Activated T-cell treated with anti-CD3 and anti-CD28 coated beads, Interleukin-2, amount 50 U/mL, for 24 hours (primary cell): ENCODE data around the gene TMEM208.

Experiments used
- DNase-seq: peaks from one replicate; pipeline ENCODE4 v3.0.0-alpha.2; 2020
- H3K27ac Mint-ChIP-seq: 2 replicates; pipeline ENCODE4 v1.8.0; 2020; ENCODE audit warnings: mild to moderate bottlenecking, mixed read lengths
- H3K27me3 Mint-ChIP-seq: 2 replicates; pipeline ENCODE4 v1.8.0; 2020; ENCODE audit warnings: mixed read lengths
- H3K36me3 Mint-ChIP-seq: 2 replicates; pipeline ENCODE4 v1.8.0; 2020; ENCODE audit warnings: low read depth, mixed read lengths
- H3K4me1 Mint-ChIP-seq: 2 replicates; pipeline ENCODE4 v1.8.0; 2020; ENCODE audit warnings: low read depth, mixed read lengths
- H3K4me3 Mint-ChIP-seq: 2 replicates; pipeline ENCODE4 v1.8.0; 2020; ENCODE audit warnings: mild to moderate bottlenecking, moderate library complexity, mixed read lengths
- H3K9me3 Mint-ChIP-seq: 2 replicates; pipeline ENCODE4 v1.8.0; 2020; ENCODE audit warnings: mixed read lengths

The TMEM208 gene

GRCh38 chr16:67210069-67210937 lies 16.6 kb upstream of the TMEM208 start:
- DNase-seq, result no peak
- peaks cover 13% of the 10 kb centered on the region for H3K36me3 Mint-ChIP-seq
- H3K4me3 Mint-ChIP-seq, result no peak overlapping the region
- peak overlapping the region; percentile 35 for H3K27ac Mint-ChIP-seq
- H3K9me3 Mint-ChIP-seq, result no peaks in the 10 kb centered on the region
- H3K4me1 Mint-ChIP-seq, result no peaks in the 10 kb centered on the region
- H3K27me3 Mint-ChIP-seq, result no peaks in the 10 kb centered on the region

GRCh38 chr16:67211674-67212073 lies 15.3 kb upstream of the TMEM208 start:
- DNase-seq, result no peak
- Mint-ChIP-seq H3K27ac (no peak overlapping the region), H3K4me3 (no peak overlapping the region), H3K36me3 (peaks cover 3% of the 10 kb centered on the region), H3K27me3 (no peaks in the 10 kb centered on the region), H3K4me1 (no peaks in the 10 kb centered on the region), H3K9me3 (no peaks in the 10 kb centered on the region)

GRCh38 chr16:67212766-67213165 lies 14.2 kb upstream of the TMEM208 start:
- Mint-ChIP-seq H3K4me1 (no peaks in the 10 kb centered on the region), H3K9me3 (no peaks in the 10 kb centered on the region), H3K36me3 (peaks cover 2% of the 10 kb centered on the region), H3K4me3 (no peak overlapping the region), H3K27me3 (no peaks in the 10 kb centered on the region), H3K27ac (no peak overlapping the region)
- DNase-seq, result no peak

- H3K4me1 Mint-ChIP-seq, result no peaks in the 10 kb centered on the region
- H3K36me3 Mint-ChIP-seq, result peaks cover 2% of the 10 kb centered on the region
- no peaks in the 10 kb centered on the region for H3K9me3 Mint-ChIP-seq
- DNase-seq, result no peak
- H3K27me3 Mint-ChIP-seq, result no peaks in the 10 kb centered on the region
- no peak overlapping the region for H3K27ac Mint-ChIP-seq
- H3K4me3 Mint-ChIP-seq, result no peak overlapping the region
These were observed 13.5 kb upstream of the TMEM208 start for GRCh38 chr16:67213197-67214019.

GRCh38 chr16:67215706-67216105 lies 11.2 kb upstream of the TMEM208 start:
- no peak for DNase-seq
- H3K4me1 Mint-ChIP-seq, result no peaks in the 10 kb centered on the region
- no peak overlapping the region for H3K27ac Mint-ChIP-seq
- no peaks in the 10 kb centered on the region for H3K9me3 Mint-ChIP-seq
- no peak overlapping the region for H3K4me3 Mint-ChIP-seq
- H3K36me3 Mint-ChIP-seq, result peaks cover 2% of the 10 kb centered on the region
- no peaks in the 10 kb centered on the region for H3K27me3 Mint-ChIP-seq

GRCh38 chr16:67216612-67217490 lies 10.1 kb upstream of the TMEM208 start:
- no peak overlapping the region for H3K4me3 Mint-ChIP-seq
- no peaks in the 10 kb centered on the region for H3K4me1 Mint-ChIP-seq
- H3K9me3 Mint-ChIP-seq, result no peaks in the 10 kb centered on the region
- H3K27me3 Mint-ChIP-seq, result no peaks in the 10 kb centered on the region
- H3K36me3 Mint-ChIP-seq, result peaks cover 2% of the 10 kb centered on the region
- no peak for DNase-seq
- no peak overlapping the region for H3K27ac Mint-ChIP-seq

GRCh38 chr16:67223992-67224391 lies 2.9 kb upstream of the TMEM208 start:
- Mint-ChIP-seq H3K36me3 (peaks cover 24% of the 10 kb centered on the region), H3K27ac (peak overlapping the region; percentile 35), H3K9me3 (no peaks in the 10 kb centered on the region), H3K4me1 (peaks cover 52% of the 10 kb centered on the region), H3K4me3 (no peak overlapping the region), H3K27me3 (no peaks in the 10 kb centered on the region)
- DNase-seq, result no peak

- Mint-ChIP-seq H3K27ac (peak overlapping the region; percentile 99), H3K4me1 (peaks cover 55% of the 10 kb centered on the region), H3K27me3 (no peaks in the 10 kb centered on the region), H3K4me3 (peak overlapping the region; percentile 98), H3K36me3 (peaks cover 48% of the 10 kb centered on the region), H3K9me3 (no peaks in the 10 kb centered on the region)
- DNase-seq, result no peak
These were observed 581 bp upstream of the TMEM208 start for GRCh38 chr16:67226295-67226803.

- DNase-seq, result no peak
- H3K27ac Mint-ChIP-seq, result peak overlapping the region; percentile 99
- peaks cover 60% of the 10 kb centered on the region for H3K36me3 Mint-ChIP-seq
- no peaks in the 10 kb centered on the region for H3K9me3 Mint-ChIP-seq
- H3K4me1 Mint-ChIP-seq, result peaks cover 55% of the 10 kb centered on the region
- H3K4me3 Mint-ChIP-seq, result peak overlapping the region; percentile 98
- H3K27me3 Mint-ChIP-seq, result no peaks in the 10 kb centered on the region
These were observed 614 bp downstream of the TMEM208 start for GRCh38 chr16:67227567-67227921.

- Mint-ChIP-seq H3K4me3 (peak overlapping the region; percentile 98), H3K27me3 (no peaks in the 10 kb centered on the region)
- DNase-seq, result no peak
These were observed 1.3 kb downstream of the TMEM208 start for GRCh38 chr16:67228034-67228785.

GRCh38 chr16:67228905-67229304 lies 2.0 kb downstream of the TMEM208 start:
- H3K9me3 Mint-ChIP-seq, result no peaks in the 10 kb centered on the region
- H3K27me3 Mint-ChIP-seq, result no peaks in the 10 kb centered on the region
- peaks cover 72% of the 10 kb centered on the region for H3K36me3 Mint-ChIP-seq
- H3K27ac Mint-ChIP-seq, result peak overlapping the region; percentile 99
- peaks cover 46% of the 10 kb centered on the region for H3K4me1 Mint-ChIP-seq
- H3K4me3 Mint-ChIP-seq, result peak overlapping the region; percentile 98
- DNase-seq, result no peak

More at GRCh38 chr16:67228034-67228785, 1.3 kb downstream of the TMEM208 start:
- Mint-ChIP-seq H3K4me1 (peaks cover 51% of the 10 kb centered on the region), H3K27ac (peak overlapping the region; percentile 99), H3K9me3 (no peaks in the 10 kb centered on the region), H3K36me3 (peaks cover 65% of the 10 kb centered on the region)

GRCh38 chr16:67229906-67230808 lies 3.2 kb downstream of the TMEM208 start:
- Mint-ChIP-seq H3K36me3 (peaks cover 84% of the 10 kb centered on the region), H3K27ac (peak overlapping the region; percentile 44), H3K9me3 (no peaks in the 10 kb centered on the region), H3K4me1 (peaks cover 35% of the 10 kb centered on the region), H3K27me3 (no peaks in the 10 kb centered on the region), H3K4me3 (no peak overlapping the region)
- no peak for DNase-seq
